Activated CD8-positive, alpha-beta memory T cell treated with anti-CD3 and anti-CD28 coated beads, Interleukin-2, amount 50 U/mL, for 24 hours (primary cell): Measurements from ENCODE around the gene STAT4.

Experiments used
- DNase-seq: peaks from one replicate; pipeline ENCODE4 v3.0.0-alpha.2; 2020; ENCODE audit errors: extremely low read depth

The STAT4 gene

DNA sequence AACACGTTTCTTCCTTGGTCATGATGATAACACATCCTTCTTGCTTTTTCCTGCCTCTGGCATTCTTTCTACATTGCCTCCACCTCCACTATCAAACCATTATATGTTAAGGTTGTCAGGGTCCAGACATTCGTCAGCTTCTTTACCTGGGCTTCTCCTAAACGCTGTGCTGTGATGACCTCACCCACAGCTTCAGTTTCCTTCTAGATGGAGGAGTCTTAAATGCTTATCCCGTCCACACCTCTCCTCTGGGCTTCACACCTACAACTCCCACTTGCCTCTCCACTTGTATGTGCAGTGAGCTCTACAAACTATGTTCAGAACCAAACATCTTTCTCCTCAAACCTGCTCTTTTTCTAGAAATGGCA lies 136.2 kb downstream of the STAT4 start:
- no peak for DNase-seq

GRCh38 chr2:191013932-191014652 lies 136.7 kb downstream of the STAT4 start, which contains the start of gene STAT1:
Gene STAT1, minus strand, starts transcription at chr2:191014171. Its CDS starts 4,168 bp downstream, at chr2:191010003.
- DNase-seq, result peak; percentile 86

- DNase-seq, result no peak
These were observed 137.2 kb downstream of the STAT4 start for GRCh38 chr2:191013682-191013931.

DNA sequence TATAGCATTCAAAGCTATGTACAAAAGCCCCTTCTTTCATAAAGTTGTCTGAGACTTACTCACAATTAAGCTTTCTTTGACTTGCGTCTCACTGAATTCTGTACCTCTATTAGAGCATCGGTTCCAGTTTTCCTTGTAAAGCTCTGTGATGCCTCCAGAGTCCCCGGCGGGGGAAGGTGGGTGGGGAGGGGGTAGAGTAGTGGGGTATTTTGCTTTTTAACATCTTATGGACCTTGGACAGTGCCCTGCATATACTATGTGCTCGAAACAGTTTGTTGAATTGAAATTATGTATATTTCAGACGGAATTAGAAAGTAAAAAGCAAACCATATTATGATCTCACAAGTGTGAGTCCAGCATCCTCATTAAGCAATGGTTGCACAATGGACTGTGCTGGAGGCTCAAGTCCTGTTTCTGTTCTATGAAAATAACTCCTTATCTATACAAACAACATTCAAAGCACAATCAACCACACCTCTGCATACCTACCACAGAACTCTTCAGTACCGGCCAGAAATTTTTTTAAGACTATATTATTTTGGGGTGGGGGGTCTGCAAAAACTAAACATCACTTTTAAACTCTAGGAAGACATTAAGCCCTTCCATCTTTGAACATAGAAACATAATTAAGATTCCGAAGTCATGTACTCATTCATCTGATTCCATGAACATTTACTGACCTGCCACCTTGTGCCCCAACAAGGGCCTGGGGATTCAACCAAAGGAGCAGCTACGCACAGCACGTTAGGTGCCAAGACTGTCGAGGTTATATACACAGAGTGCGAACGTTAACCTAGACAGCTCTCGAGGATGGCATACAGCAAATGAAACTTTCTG lies 137.7 kb downstream of the STAT4 start:
- DNase-seq, result no peak

GRCh38 chr2:191012346-191012745 lies 138.4 kb downstream of the STAT4 start:
- no peak for DNase-seq

GRCh38 chr2:191010887-191011885 lies 139.6 kb downstream of the STAT4 start:
- no peak for DNase-seq

DNA sequence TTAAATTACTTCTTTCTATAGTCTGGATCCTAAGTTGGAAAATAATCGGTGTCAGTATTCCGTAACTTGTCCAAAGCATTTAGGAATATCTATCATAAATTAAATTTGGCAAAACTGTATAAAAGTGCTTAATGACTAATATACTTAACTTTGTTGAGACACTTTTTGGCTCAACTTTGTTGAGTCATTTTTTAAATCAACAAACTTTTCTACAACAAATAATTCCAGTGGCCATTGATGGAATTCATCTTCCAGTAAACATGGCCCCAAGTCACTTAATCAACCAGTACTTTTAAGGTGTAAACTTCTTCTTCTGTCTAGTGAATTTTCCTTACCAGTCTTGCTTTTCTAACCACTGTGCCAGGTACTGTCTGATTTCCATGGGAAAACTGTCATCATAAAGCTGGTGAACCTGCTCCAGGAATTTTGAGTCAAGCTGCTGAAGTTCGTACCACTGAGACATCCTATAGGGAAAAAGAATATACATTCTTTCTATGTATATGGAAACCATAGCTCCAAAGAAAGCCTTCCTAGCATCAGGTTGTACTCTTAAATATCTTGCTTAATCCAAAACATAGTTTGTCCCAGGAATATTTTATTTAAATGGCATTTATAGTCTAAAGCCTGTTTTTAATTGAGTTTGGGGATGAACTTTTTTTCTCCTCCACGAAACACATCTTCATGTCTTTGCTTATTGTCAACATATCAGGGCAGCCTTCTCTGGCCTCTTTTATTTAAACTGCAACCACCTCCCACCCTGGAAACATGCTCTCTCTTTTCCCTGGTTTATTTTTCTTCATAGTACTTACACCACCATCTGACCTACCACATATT lies 141.0 kb downstream of the STAT4 start:
- no peak for DNase-seq

GRCh38 chr2:191008286-191008685 lies 142.5 kb downstream of the STAT4 start:
- DNase-seq, result no peak

DNA sequence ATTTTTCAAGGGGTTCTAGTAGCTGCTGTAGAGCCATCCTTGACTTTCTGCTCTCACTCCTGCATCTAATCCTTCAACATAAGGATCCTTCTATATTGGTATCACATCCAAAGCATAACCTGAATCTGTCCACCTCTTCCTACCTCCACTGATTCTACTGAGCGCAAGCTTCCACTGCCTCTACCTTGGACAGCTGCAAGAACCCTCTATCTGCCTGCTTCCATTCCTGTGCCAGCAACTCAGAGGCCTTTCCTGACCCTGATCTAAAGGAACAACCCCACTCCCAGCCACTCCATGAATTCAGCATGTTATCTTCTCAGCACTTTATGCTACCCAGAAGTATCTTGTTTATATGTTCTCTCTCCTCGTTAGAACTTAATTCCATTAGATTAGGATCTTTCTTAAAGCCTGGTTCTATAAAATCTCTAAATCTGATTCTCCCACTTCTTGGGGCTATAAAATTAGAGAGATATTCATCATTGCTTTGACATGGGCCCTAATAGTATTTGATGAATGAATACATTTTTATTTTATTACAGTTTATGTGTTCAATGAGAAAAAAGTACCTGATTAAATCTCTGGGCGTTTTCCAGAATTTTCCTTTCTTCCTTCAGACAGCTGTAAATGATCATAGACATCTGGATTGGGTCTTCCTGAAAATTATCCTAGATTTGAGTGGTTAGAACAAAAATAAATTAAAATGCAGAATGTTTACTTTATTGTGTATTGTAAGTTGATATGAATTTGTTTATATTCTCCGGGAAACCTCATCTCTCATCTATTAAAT lies 143.6 kb downstream of the STAT4 start:
- no peak for DNase-seq

DNA sequence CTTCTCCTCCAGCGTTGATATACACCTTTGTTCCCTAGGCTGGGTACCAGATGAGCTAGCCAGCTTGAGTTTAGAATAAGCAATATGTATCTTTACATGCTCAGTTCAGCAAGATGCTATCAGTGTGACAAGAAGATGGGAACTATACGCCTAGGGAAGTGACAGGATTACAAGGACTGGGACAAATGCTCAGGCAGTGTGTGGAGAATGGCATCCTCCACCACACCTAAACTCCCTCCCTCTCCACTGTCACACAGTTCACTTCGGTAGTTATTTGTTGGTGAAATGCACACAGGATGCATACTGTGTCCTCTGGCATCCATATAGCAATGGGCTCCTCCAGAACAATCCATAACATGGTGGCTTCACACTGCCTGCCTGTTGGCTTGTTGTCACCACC lies 144.5 kb downstream of the STAT4 start:
- no peak for DNase-seq

GRCh38 chr2:191003405-191004309 lies 147.1 kb downstream of the STAT4 start:
- DNase-seq, result no peak

DNA sequence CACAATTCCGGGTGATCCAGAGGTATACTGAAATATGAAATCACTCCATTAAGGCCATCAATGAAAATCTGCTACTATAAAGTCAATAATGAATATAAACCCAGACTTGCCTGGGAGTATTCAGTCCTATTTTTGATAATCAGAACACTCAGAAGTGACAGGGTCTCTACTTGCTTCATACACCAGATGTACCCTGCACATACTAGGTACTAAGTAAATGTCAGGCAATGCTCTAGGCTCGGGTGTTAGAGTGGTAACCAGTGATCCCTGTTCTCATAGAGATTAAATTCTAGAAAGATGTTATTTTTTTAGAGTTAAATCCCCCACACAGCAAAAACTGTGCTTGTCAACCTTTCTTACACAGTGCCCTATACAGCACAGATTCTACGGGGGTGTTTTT lies 149.2 kb downstream of the STAT4 start:
- DNase-seq, result no peak

DNA sequence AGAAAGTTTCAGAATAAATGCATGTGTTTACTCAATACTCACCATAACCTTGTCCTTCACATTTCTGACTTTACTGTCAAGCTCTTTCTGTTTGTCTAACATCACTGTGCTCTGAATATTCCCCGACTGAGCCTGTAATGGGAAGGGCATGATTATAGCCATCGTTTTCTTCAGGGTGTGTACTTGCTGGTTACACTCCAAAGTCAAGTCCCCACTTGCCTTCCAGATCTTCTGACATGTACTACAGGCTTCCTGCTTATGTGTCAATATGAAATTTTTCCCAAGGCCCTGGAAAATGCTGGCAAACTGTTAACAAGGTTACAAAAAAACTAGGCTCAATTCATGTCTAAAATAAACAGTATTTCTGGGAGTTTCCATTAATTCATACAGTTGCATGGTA lies 149.8 kb downstream of the STAT4 start:
- DNase-seq, result no peak

- no peak for DNase-seq
These were observed 150.7 kb downstream of the STAT4 start for GRCh38 chr2:190999949-191000665.

- DNase-seq, result no peak
These were observed 151.7 kb downstream of the STAT4 start for GRCh38 chr2:190999058-190999457.

DNA sequence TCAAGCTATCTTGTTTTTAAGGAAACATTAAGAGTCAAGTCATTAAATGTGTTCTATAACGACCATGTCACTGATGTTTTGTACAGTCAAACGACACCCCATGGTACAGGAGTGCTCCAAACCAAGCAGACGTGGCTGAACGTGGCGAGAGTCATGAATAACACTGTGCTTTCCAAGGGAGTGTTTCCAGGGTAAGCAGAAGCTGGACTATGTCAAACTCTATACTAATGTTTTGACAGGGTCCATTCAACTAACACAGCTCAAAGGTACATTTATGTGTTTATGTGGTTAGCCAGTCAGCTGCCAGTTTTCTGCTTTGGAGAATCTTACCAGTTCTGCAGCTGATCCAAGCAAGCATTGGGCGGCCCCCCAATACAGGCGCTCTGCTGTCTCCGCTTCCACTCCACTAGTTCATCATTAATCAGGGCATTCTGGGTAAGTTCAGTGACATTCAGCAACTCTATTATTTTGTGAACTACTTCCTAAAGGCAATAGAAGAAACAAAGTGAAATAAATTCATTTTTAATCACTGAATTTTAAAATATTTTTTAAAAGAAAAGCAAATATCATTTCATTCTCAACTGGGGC lies 153.2 kb downstream of the STAT4 start:
- DNase-seq, result no peak

DNA sequence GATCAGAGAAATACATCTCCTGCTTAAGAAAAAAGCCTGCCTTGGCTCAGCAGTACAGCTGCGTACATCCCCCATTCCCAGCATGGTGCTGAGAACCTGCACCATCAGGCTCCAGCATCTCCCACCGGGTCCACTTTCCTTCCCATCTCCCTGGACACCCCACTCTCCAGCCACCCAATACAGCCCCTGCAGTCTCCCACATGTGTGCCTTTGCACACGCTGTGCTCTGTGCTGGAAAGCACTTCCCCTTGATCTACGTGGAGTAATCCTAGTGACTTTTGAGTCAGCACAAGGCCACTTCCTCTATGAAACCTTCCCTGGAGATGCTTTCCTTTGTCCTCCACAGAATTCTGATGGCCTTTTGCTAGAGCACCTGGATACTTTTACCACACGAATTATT lies 153.8 kb downstream of the STAT4 start:
- DNase-seq, result no peak

- no peak for DNase-seq
These were observed 154.4 kb downstream of the STAT4 start for GRCh38 chr2:190996338-190996946.
